Astrocyte (in vitro differentiated cells and primary cell): ENCODE measurements around the gene C19orf25. TPM values are rescaled to one million over a fixed set of nuclear protein-coding genes. Genes with fewer than 3 reads are reported as not detected.

Experiments
- DNase-seq: peaks from one replicate; pipeline ENCODE4 v3.0.0-alpha.2; 2010; ENCODE audit warnings: low read depth
- FAIRE-seq: peaks from 2 replicates; lab custom pipeline; 2011; peaks lifted over from hg19 to GRCh38; lab: Jason Lieb, UNC
- H2AFZ ChIP-seq: 2 replicates; pipeline ENCODE4 v1.6.0; 2012; ENCODE audit warnings: low read depth, low read length, inconsistent platforms
- H3K27ac ChIP-seq: 2 replicates; pipeline ENCODE4 v1.5.1; 2011; ENCODE audit warnings: low read depth, low read length, inconsistent platforms
- H3K27me3 ChIP-seq: 2 replicates; pipeline ENCODE4 v1.6.0; 2011; ENCODE audit warnings: low read length, inconsistent platforms; ENCODE audit not compliant: insufficient read depth
- H3K36me3 ChIP-seq: 2 replicates; pipeline ENCODE4 v1.5.1; 2011; ENCODE audit warnings: low read length, inconsistent platforms; ENCODE audit not compliant: insufficient read depth
- H3K4me1 ChIP-seq: 2 replicates; pipeline ENCODE4 v1.5.1; 2011; ENCODE audit warnings: low read length, inconsistent platforms; ENCODE audit not compliant: insufficient read depth
- H3K4me2 ChIP-seq: 2 replicates; pipeline ENCODE4 v1.6.0; 2012; ENCODE audit warnings: low read length, inconsistent platforms
- H3K4me3 ChIP-seq: 2 replicates; pipeline ENCODE4 v1.5.1; 2011; ENCODE audit warnings: low read depth, mild to moderate bottlenecking, low read length, inconsistent platforms; ENCODE audit not compliant: insufficient read depth
- H3K79me2 ChIP-seq: 2 replicates; pipeline ENCODE4 v1.6.0; 2012; ENCODE audit warnings: mild to moderate bottlenecking, low read length, inconsistent platforms; ENCODE audit not compliant: insufficient read depth
- H3K9ac ChIP-seq: 2 replicates; pipeline ENCODE4 v1.6.0; 2012; ENCODE audit warnings: mild to moderate bottlenecking, low read length, inconsistent platforms
- H3K9me3 ChIP-seq: 2 replicates; pipeline ENCODE4 v1.5.1; 2012; ENCODE audit warnings: low read depth, mild to moderate bottlenecking, low read length, inconsistent platforms; ENCODE audit not compliant: insufficient read depth
- H4K20me1 ChIP-seq: 2 replicates; pipeline ENCODE4 v1.6.0; 2012; ENCODE audit warnings: low read length, inconsistent platforms; ENCODE audit not compliant: insufficient read depth
- H3K27ac Mint-ChIP-seq: one replicate; pipeline ENCODE4 v1.8.0; 2021; ENCODE audit warnings: mild to moderate bottlenecking, mixed read lengths; ENCODE audit not compliant: unreplicated experiment
- H3K27me3 Mint-ChIP-seq: one replicate; pipeline ENCODE4 v1.8.0; 2021; ENCODE audit warnings: low read depth, mixed read lengths; ENCODE audit not compliant: unreplicated experiment
- H3K36me3 Mint-ChIP-seq: one replicate; pipeline ENCODE4 v1.8.0; 2021; ENCODE audit warnings: low read depth, mixed read lengths; ENCODE audit not compliant: unreplicated experiment
- H3K4me1 Mint-ChIP-seq: one replicate; pipeline ENCODE4 v1.8.0; 2021; ENCODE audit warnings: low read depth, mixed read lengths; ENCODE audit not compliant: unreplicated experiment
- H3K4me3 Mint-ChIP-seq: one replicate; pipeline ENCODE4 v1.8.0; 2021; ENCODE audit warnings: mild to moderate bottlenecking, moderate library complexity, mixed read lengths; ENCODE audit not compliant: unreplicated experiment
- H3K9me3 Mint-ChIP-seq: one replicate; pipeline ENCODE4 v1.8.0; 2021; ENCODE audit warnings: mild to moderate bottlenecking, mixed read lengths; ENCODE audit not compliant: unreplicated experiment
- EZH2 ChIP-seq: IDR thresholded peaks from 2 replicates; pipeline ENCODE4 v1.6.1; 2012; ENCODE audit warnings: mild to moderate bottlenecking, low read length, inconsistent platforms; ENCODE audit not compliant: insufficient read depth
- total RNA-seq: library from RNA; stranded (reverse); gene quantifications from 2 replicates; pipeline ENCODE4 v1.2.1, GENCODE V29; 2021
- TF ChIP-seq, protein P1 (sequence below): IDR thresholded peaks from 2 replicates; pipeline ENCODE4 v1.5.1; 2011; ENCODE audit warnings: low read depth, mild to moderate bottlenecking, inconsistent platforms, low read length, moderate library complexity; ENCODE audit not compliant: insufficient read depth

The C19orf25 gene
- total RNA-seq, 1 donor from 2014 or later = 32.4 TPM

DNA sequence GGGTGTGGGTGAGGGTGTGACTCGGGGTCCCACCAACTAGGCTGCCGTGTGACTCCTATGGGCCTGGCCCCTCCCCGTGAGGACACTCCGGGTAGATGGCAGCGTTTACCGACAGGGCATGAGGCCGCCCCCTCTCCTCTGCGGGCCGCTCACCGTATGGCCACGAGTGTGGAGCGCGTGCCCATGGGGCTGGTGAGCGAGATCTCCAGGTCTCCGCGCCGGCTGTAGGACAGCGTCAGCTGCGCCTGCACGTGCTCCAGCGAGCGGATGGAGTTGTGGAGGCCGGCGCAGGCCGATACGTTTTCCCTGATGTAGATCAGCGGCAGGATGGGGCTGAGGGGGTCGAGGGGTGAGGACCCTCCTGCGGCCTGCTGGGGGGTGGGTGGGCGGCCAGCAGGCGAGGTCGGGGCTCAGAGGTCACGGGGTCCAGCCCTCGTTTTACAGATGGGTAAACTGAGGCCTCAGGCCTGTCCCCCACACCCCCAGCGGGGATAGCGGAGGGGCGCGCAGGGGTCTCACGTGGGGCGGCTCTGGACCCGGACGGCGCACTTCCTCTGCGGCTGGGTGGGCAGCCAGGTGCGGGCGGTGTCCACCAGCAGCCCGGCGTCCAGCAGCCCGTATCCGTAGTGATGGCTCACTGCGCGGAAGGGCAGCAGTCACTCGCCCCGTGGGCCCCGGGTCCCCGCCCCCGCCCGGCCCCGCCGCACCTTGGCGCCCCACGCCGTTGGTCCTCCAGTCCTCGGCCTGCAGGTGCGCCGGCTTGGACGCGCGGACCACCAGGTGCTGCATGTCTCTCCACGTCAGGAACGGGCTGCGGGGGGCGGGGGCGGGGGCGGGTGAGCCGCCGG is 4.3 kb upstream of the C19orf25 start:
- H3K27ac Mint-ChIP-seq = no peak overlapping the region
- no peak for FAIRE-seq
- no peaks in the 10 kb centered on the region for H4K20me1 ChIP-seq

DNA sequence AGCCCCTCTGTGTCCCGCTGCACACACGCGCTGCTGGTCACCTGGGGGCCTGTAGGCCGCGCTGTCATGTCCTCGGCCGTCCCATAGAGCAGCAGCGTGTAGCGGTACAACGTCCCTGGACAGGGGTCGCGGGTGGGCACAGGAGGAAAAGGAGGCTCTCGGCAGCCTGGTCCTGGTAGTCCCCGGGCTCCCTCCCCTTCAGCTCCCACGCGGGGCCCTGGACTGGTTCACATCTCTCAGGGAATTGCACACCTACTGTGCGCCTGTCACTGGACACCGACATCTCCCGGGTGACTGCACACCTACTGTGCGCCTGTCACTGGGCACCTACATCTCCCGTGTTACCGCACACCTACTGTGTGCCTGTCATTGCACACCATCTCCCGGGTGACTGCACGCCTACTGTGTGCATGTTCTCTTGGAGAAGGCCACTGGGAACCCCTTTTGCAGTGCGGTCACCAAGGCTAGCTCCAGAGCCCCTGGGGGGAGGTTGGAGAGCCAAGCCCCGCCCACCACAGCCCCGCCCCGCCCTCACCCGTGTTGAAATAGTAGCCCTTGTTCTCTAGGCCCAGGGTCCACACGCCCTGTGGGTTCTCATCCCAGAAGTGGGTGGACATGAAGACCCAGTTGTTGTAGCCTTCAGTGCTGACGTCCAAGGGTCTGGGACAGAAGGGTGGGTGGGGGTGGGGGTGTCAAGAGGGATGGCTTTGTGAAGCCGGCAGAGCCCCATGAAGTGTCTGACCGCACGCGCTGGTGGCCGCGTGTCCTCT is 3.5 kb upstream of the C19orf25 start:
- peaks cover 15% of the 10 kb centered on the region for H3K79me2 ChIP-seq
- H4K20me1 ChIP-seq = peaks cover under 1% of the 10 kb centered on the region
- no peak overlapping the region for H3K4me2 ChIP-seq
- no peak overlapping the region for H3K4me3 ChIP-seq
- H3K27me3 ChIP-seq = no peaks in the 10 kb centered on the region
- no peaks in the 10 kb centered on the region for H3K9me3 ChIP-seq
- no peaks in the 10 kb centered on the region for H3K9me3 Mint-ChIP-seq
- no peaks in the 10 kb centered on the region for H3K36me3 Mint-ChIP-seq
- FAIRE-seq (no peak), DNase-seq (no peak)
- TF ChIP-seq, protein P1, sequence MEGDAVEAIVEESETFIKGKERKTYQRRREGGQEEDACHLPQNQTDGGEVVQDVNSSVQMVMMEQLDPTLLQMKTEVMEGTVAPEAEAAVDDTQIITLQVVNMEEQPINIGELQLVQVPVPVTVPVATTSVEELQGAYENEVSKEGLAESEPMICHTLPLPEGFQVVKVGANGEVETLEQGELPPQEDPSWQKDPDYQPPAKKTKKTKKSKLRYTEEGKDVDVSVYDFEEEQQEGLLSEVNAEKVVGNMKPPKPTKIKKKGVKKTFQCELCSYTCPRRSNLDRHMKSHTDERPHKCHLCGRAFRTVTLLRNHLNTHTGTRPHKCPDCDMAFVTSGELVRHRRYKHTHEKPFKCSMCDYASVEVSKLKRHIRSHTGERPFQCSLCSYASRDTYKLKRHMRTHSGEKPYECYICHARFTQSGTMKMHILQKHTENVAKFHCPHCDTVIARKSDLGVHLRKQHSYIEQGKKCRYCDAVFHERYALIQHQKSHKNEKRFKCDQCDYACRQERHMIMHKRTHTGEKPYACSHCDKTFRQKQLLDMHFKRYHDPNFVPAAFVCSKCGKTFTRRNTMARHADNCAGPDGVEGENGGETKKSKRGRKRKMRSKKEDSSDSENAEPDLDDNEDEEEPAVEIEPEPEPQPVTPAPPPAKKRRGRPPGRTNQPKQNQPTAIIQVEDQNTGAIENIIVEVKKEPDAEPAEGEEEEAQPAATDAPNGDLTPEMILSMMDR = no peak
- no peak for TF ChIP-seq EZH2
- H3K36me3 ChIP-seq = no peaks in the 10 kb centered on the region
- no peak overlapping the region for H3K27ac Mint-ChIP-seq
- no peak overlapping the region for H3K9ac ChIP-seq
- H3K27ac ChIP-seq = no peak overlapping the region
- no peaks in the 10 kb centered on the region for H3K4me1 Mint-ChIP-seq
- H3K27me3 Mint-ChIP-seq = no peaks in the 10 kb centered on the region
- no peak overlapping the region for H2AFZ ChIP-seq
- H3K4me3 Mint-ChIP-seq = no peak overlapping the region
- H3K4me1 ChIP-seq = no peaks in the 10 kb centered on the region

More for the DNA sequence above, 4.3 kb upstream of the C19orf25 start:
- no peaks in the 10 kb centered on the region for H3K36me3 Mint-ChIP-seq
- H3K4me1 ChIP-seq = no peaks in the 10 kb centered on the region
- no peaks in the 10 kb centered on the region for H3K36me3 ChIP-seq
- no peak overlapping the region for H3K27ac ChIP-seq
- no peaks in the 10 kb centered on the region for H3K9me3 Mint-ChIP-seq
- no peaks in the 10 kb centered on the region for H3K27me3 ChIP-seq
- H3K4me3 ChIP-seq = no peak overlapping the region
- TF ChIP-seq EZH2 = no peak
- TF ChIP-seq, protein P1 = no peak
- H3K4me2 ChIP-seq = no peak overlapping the region
- no peaks in the 10 kb centered on the region for H3K9me3 ChIP-seq
- H3K27me3 Mint-ChIP-seq = no peaks in the 10 kb centered on the region
- H3K79me2 ChIP-seq = peaks cover 7% of the 10 kb centered on the region
- H3K9ac ChIP-seq = no peak overlapping the region
- no peak overlapping the region for H3K4me3 Mint-ChIP-seq
- no peak overlapping the region for H2AFZ ChIP-seq
- no peaks in the 10 kb centered on the region for H3K4me1 Mint-ChIP-seq
- no peak for DNase-seq
